ENCODE data around the gene TESK1. TPM values are rescaled to one million over a fixed set of nuclear protein-coding genes. Genes with fewer than 3 reads are reported as not detected.

Gene TESK1, protein sequence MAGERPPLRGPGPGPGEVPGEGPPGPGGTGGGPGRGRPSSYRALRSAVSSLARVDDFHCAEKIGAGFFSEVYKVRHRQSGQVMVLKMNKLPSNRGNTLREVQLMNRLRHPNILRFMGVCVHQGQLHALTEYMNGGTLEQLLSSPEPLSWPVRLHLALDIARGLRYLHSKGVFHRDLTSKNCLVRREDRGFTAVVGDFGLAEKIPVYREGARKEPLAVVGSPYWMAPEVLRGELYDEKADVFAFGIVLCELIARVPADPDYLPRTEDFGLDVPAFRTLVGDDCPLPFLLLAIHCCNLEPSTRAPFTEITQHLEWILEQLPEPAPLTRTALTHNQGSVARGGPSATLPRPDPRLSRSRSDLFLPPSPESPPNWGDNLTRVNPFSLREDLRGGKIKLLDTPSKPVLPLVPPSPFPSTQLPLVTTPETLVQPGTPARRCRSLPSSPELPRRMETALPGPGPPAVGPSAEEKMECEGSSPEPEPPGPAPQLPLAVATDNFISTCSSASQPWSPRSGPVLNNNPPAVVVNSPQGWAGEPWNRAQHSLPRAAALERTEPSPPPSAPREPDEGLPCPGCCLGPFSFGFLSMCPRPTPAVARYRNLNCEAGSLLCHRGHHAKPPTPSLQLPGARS
- total RNA-seq (2021), result 31.8 and 31.9 TPM in 2 replicates
- percentile 55 among the genes with signal in this experiment for Bru-seq, nascent RNA
- BruChase-seq, experiment 1, labeled RNA remaining after a 2-hour chase, result percentile 65 among the genes with signal in this experiment
- percentile 64 among the genes with signal in this experiment for BruChase-seq, experiment 2, labeled RNA remaining after a 6-hour chase
- long read RNA-seq, transcript TESK1-201 (10 exons, 2,421 nt), result major isoform, 14 of 31 reads
- long read RNA-seq, partial matches to known transcripts, result 10 of 31 reads
- long read RNA-seq, other reads (novel, unspliced or antisense), result 7 of 31 reads

DNA sequence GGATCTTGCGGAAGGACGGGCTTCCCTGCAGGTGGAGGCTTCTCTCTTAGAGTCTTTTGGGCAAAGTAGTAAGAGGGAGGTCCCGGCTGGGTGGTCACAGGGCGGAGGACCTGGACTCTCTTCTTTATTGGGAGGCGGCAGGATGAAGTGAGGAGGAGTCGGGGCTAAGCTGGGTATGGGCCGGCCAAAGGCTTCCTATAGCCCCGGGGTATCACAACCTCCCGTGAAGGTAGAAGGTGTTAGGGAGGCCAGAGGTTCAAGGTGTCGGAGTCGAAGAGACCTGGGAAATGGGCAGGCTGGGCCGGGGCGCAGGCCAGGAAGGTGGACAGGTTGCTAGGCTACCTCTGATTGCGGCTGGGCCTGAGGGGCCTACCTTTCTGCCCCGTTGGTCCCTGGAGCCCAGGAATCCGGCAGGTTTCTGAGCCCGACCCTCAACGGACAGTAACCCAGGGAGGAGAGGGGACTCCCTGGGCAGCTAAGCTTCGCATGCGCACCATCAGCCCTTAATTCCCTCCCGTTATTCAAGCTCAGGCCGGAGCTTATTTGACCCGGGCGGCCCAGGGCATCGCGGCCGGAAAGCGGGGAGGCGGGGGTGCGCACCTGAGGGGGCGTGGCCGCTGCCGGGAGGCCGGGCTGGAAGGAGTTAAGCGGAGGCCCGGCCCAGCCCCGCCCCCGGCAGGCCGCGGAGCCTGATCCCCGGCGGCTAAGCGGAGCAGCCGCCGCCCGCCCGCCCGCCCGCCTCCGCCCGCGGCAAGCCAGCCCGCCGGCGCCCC, at the start of gene TESK1:
TSS of gene TESK1 (plus strand) at position 685 of the 773 bp plus-strand sequence. CDS start 358 bp downstream, outside the sequence.
- TF ChIP-seq, protein P1, sequence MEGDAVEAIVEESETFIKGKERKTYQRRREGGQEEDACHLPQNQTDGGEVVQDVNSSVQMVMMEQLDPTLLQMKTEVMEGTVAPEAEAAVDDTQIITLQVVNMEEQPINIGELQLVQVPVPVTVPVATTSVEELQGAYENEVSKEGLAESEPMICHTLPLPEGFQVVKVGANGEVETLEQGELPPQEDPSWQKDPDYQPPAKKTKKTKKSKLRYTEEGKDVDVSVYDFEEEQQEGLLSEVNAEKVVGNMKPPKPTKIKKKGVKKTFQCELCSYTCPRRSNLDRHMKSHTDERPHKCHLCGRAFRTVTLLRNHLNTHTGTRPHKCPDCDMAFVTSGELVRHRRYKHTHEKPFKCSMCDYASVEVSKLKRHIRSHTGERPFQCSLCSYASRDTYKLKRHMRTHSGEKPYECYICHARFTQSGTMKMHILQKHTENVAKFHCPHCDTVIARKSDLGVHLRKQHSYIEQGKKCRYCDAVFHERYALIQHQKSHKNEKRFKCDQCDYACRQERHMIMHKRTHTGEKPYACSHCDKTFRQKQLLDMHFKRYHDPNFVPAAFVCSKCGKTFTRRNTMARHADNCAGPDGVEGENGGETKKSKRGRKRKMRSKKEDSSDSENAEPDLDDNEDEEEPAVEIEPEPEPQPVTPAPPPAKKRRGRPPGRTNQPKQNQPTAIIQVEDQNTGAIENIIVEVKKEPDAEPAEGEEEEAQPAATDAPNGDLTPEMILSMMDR (conservative IDR thresholded peaks at IDR 0.05; ENCODE audit: low read depth, low read length), result no peak
- no peak for TF ChIP-seq EZH2 (IDR thresholded peaks at IDR 0.05; ENCODE audit: borderline replicate concordance, low read depth, low read length, poor library complexity, severe bottlenecking)
- Histone ChIP-seq H3K4me1 (ENCODE audit: insufficient read depth, low read length, poor library complexity, severe bottlenecking) (no peaks in the 10 kb centered on the region), H3K27ac (ENCODE audit: low read depth, low read length, poor library complexity, severe bottlenecking) (peak within 1 kb of the TSS; percentile 63), H3K36me3 (ENCODE audit: insufficient read depth, low read length, poor library complexity, severe bottlenecking) (peaks cover 11% of the 10 kb centered on the region), H3K27me3 (replicated peaks; ENCODE audit: insufficient read depth, low read depth, low read length, poor library complexity) (no peaks in the 10 kb centered on the region), H3K9me3 (ENCODE audit: low read depth, low read length, poor library complexity, severe bottlenecking) (no peaks in the 10 kb centered on the region), H3K4me3 (ENCODE audit: low read depth, low read length, poor library complexity, severe bottlenecking) (peak within 1 kb of the TSS; percentile 79)
- BruUV-seq (replicated peaks), result no TSS peak
- intact Hi-C loops (cut with micrococcal nuclease; ENCODE audit: unreplicated experiment), result loop anchor here (5.0 to 10.0 kb wide), 3 partner anchors 43 to 487 kb away; partner anchors contain the start of genes ATOSB, HINT2 and SPAG8
- DNase-seq (ENCODE audit: low spot score), result peak; percentile 79
- ChIA-PET CTCF (no interaction called here), POLR2A (ENCODE audit: low non-redundant PET) (no interaction called here)

DNA sequence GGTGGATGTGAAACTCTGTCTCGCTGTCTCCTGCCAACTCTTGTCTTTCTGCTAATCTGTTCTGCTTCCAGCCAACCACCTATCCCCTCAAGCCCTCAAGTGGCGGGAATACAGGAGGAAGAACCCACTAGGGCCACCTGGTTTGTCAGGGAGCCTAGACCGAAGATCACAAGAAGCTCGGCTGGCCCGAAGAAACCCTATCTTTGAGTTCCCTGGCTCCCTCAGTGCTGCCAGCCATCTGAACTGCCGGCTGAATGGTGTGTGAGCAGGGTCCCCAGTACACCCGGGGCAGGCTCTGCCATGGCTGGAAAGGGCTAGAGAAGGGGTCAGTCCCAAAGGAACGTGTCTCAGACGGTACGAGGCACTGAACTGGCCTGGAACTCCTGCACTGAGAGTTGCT, 49.2 kb upstream of the TESK1 start:
- POLR2A ChIA-PET (ENCODE audit: low non-redundant PET), result no interaction called here
- peaks cover 2% of the 10 kb centered on the region for H3K36me3 ChIP-seq (ENCODE audit: insufficient read depth, low read length, poor library complexity, severe bottlenecking)
- no peak overlapping the region for H3K27ac ChIP-seq (ENCODE audit: low read depth, low read length, poor library complexity, severe bottlenecking)
- H3K4me3 ChIP-seq (ENCODE audit: low read depth, low read length, poor library complexity, severe bottlenecking), result no peak overlapping the region
- no peaks in the 10 kb centered on the region for H3K9me3 ChIP-seq (ENCODE audit: low read depth, low read length, poor library complexity, severe bottlenecking)
- H3K27me3 ChIP-seq (replicated peaks; ENCODE audit: insufficient read depth, low read depth, low read length, poor library complexity), result no peaks in the 10 kb centered on the region
- peaks cover 3% of the 10 kb centered on the region for H3K4me1 ChIP-seq (ENCODE audit: insufficient read depth, low read length, poor library complexity, severe bottlenecking)
- no peak for DNase-seq (ENCODE audit: low spot score)
- no peak for TF ChIP-seq EZH2 (IDR thresholded peaks at IDR 0.05; ENCODE audit: borderline replicate concordance, low read depth, low read length, poor library complexity, severe bottlenecking)
- TF ChIP-seq, protein P1 (conservative IDR thresholded peaks at IDR 0.05; ENCODE audit: low read depth, low read length), result no peak
- BruUV-seq (replicated peaks), result no TSS peak
- intact Hi-C loops (cut with micrococcal nuclease; ENCODE audit: unreplicated experiment), result loop anchor here (2.0 kb wide), 1 partner anchor 75 kb away; no protein-coding TSS in a partner anchor
- CTCF ChIA-PET, result no interaction called here

DNA sequence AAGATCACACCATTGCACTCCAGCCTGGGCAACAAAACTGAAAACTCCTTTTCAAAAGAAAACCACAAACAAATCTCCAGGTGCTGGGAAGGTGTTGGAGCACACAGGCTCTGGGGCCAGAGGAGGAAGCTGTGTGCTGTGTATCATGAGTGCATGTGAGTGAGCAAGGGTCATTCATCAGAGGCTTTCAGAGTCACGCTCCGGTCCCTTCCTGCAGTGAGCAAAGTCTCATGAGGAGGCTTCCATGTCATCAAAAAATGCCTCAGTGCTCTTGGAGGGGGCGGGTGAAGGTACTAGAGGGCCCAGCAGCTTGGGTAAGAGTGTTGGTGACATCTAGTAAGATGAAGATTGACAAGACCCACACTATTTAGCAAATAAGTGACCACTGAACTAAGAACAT, 48.3 kb upstream of the TESK1 start:
- Histone ChIP-seq H3K27me3 (replicated peaks; ENCODE audit: insufficient read depth, low read depth, low read length, poor library complexity) (no peaks in the 10 kb centered on the region), H3K27ac (ENCODE audit: low read depth, low read length, poor library complexity, severe bottlenecking) (no peak overlapping the region), H3K4me3 (ENCODE audit: low read depth, low read length, poor library complexity, severe bottlenecking) (no peak overlapping the region), H3K36me3 (ENCODE audit: insufficient read depth, low read length, poor library complexity, severe bottlenecking) (peaks cover 2% of the 10 kb centered on the region), H3K4me1 (ENCODE audit: insufficient read depth, low read length, poor library complexity, severe bottlenecking) (peaks cover 3% of the 10 kb centered on the region), H3K9me3 (ENCODE audit: low read depth, low read length, poor library complexity, severe bottlenecking) (no peaks in the 10 kb centered on the region)
- intact Hi-C loops (cut with micrococcal nuclease; ENCODE audit: unreplicated experiment), result no loop called here
- CTCF ChIA-PET, result no interaction called here
- DNase-seq (ENCODE audit: low spot score), result no peak
- TF ChIP-seq, protein P1 (conservative IDR thresholded peaks at IDR 0.05; ENCODE audit: low read depth, low read length), result no peak
- TF ChIP-seq EZH2 (IDR thresholded peaks at IDR 0.05; ENCODE audit: borderline replicate concordance, low read depth, low read length, poor library complexity, severe bottlenecking), result no peak
- POLR2A ChIA-PET (ENCODE audit: low non-redundant PET), result no interaction called here
- no TSS peak for BruUV-seq (replicated peaks)
